Common myeloid progenitor, CD34-positive (primary cell): ENCODE results near the gene POU2F1.

ENCODE experiments used
- CTCF ChIA-PET: fragments of 350-600 bp; sonication (Branson Sonifier 250); formaldehyde crosslinking; loops from one replicate; lab custom pipeline; 2021; ENCODE audit warnings: antibody characterized with exemption; lab: Charles Lee
- POLR2A ChIA-PET: fragments of 350-600 bp; sonication (Branson Sonifier 250); formaldehyde crosslinking; loops from one replicate; lab custom pipeline; 2021; ENCODE audit warnings: antibody characterized with exemption; lab: Charles Lee
- DNase-seq, 3 donors: peaks; one replicate each; pipeline versions ENCODE4 v3.0.0 to v3.0.0-alpha.2; 2013
- H3K27ac ChIP-seq, 2 experiments: 1 replicate in 1 of 2; 2 replicates in 1 of 2; pipeline ENCODE4 v1.7.0; 2013; ENCODE audit warnings: inconsistent platforms in 2 of 2, low read length in 2 of 2, mild to moderate bottlenecking in 2 of 2, low read depth in 1 of 2, moderate library complexity in 1 of 2; ENCODE audit not compliant: severe bottlenecking in 2 of 2, insufficient read depth in 1 of 2, poor library complexity in 1 of 2
- H3K27me3 ChIP-seq, 5 experiments: replicated peaks in 2 of 5; 1 replicate in 3 of 5; 2 replicates in 2 of 5; pipeline versions ENCODE4 v1.6.1 to v1.7.0; 2013; ENCODE audit warnings: low read length in 4 of 5, mild to moderate bottlenecking in 2 of 5, moderate library complexity in 2 of 5, inconsistent platforms in 1 of 5; ENCODE audit not compliant: insufficient read depth in 5 of 5, control insufficient read depth in 4 of 5
- H3K36me3 ChIP-seq, 4 experiments: 1 replicate in 2 of 4; 2 replicates in 2 of 4; pipeline versions ENCODE4 v1.6.1 to v1.7.0; 2013; ENCODE audit warnings: low read length in 3 of 4, control low read depth in 1 of 4, mild to moderate bottlenecking in 1 of 4; ENCODE audit not compliant: control insufficient read depth in 4 of 4, insufficient read depth in 4 of 4
- H3K4me1 ChIP-seq, 4 experiments: 1 replicate in 3 of 4; 2 replicates in 1 of 4; pipeline versions ENCODE4 v1.6.1 to v1.7.1; 2013; ENCODE audit warnings: low read length in 3 of 4, mild to moderate bottlenecking in 3 of 4, control low read depth in 1 of 4, inconsistent platforms in 1 of 4, moderate library complexity in 1 of 4; ENCODE audit not compliant: control insufficient read depth in 4 of 4, insufficient read depth in 4 of 4; ENCODE audit errors: control extremely low read depth in 1 of 4
- H3K4me3 ChIP-seq, 7 experiments: 1 replicate in 4 of 7; 2 replicates in 3 of 7; pipeline versions ENCODE4 v1.5.1 to v1.7.0; 2013; ENCODE audit warnings: mild to moderate bottlenecking in 7 of 7, low read length in 6 of 7, moderate library complexity in 6 of 7, inconsistent platforms in 2 of 7, low read depth in 2 of 7, control low read depth in 1 of 7; ENCODE audit not compliant: insufficient read depth in 4 of 7, control insufficient read depth in 1 of 7; ENCODE audit errors: extremely low read depth in 1 of 7
- H3K9me3 ChIP-seq, 5 experiments: 1 replicate in 4 of 5; 2 replicates in 1 of 5; pipeline versions ENCODE4 v1.6.1 to v1.7.1; 2013; ENCODE audit warnings: low read length in 4 of 5, mild to moderate bottlenecking in 2 of 5, inconsistent platforms in 1 of 5, low read depth in 1 of 5, moderate library complexity in 1 of 5; ENCODE audit not compliant: control insufficient read depth in 4 of 5, insufficient read depth in 2 of 5; ENCODE audit errors: control extremely low read depth in 1 of 5
- WGBS: methylation state at CpG from one replicate; pipeline ENCODE4 v1.1.5; 2013; ENCODE audit not compliant: insufficient coverage; 5-methylcytosine and 5-hydroxymethylcytosine counted together

The POU2F1 gene

GRCh38 chr1:167342846-167343245, 122.2 kb downstream of the POU2F1 start:
- Histone ChIP-seq H3K4me3 (peak overlapping the region in 1 of 7 experiments; percentile 28), H3K4me1 (peaks cover 0 to 13% (median 4%) of the 10 kb centered on the region in 4 experiments), H3K27ac (no peak overlapping the region), H3K9me3 (peaks cover 0 to 9% (median 2%) of the 10 kb centered on the region in 5 experiments), H3K36me3 (peaks cover under 1 to 14% (median 4%) of the 10 kb centered on the region in 4 experiments), H3K27me3 (no peaks in the 10 kb centered on the region)
- POLR2A ChIA-PET, result interaction anchor here (0.5 kb wide), 1 partner anchor 492 kb away, joined by 3 read pairs; no protein-coding TSS in a partner anchor
- CTCF ChIA-PET, result interaction anchor here (0.7 to 2.8 kb wide), 6 partner anchors 33 to 372 kb away, joined by 3 to 35 read pairs (median 4); no protein-coding TSS in a partner anchor
- DNase-seq, result peak; percentile 44 to 58 (median 49)
- WGBS, result 0% methylated on average over 1 of the region's 3 CpGs

DNA sequence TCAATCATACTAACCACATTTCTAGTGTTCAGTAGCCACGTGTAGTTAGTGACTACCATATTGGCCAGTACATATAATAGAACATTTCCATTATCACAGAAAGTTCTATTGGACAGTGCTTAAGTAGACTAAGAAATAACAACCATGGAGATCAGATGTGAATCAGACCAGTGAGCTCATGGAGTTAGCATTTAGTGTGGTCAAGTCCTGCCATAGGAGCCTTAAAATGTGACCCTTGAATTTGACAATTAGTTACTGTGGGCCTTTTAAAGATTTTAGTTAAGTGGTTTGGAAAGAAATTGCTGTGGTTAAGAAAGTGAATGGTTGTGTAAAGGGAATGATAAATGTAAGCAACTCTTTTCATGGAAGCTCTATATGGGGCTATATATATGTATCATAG, 123.4 kb downstream of the POU2F1 start:
- H3K27ac ChIP-seq, result no peak overlapping the region
- peaks cover 0 to 13% (median 4%) of the 10 kb centered on the region in 4 experiments for H3K4me1 ChIP-seq
- WGBS, result no CpG with 5 or more reads among the region's 1 CpG
- H3K4me3 ChIP-seq, result no peak overlapping the region
- peaks cover 0 to 1% (median 0%) of the 10 kb centered on the region in 5 experiments for H3K9me3 ChIP-seq
- POLR2A ChIA-PET, result no interaction called here
- peaks cover 0 to 3% (median 1%) of the 10 kb centered on the region in 4 experiments for H3K36me3 ChIP-seq
- no peak for DNase-seq
- H3K27me3 ChIP-seq, result no peaks in the 10 kb centered on the region
- CTCF ChIA-PET, result interaction anchor here (0.8 to 2.8 kb wide), 4 partner anchors 9 to 277 kb away, joined by 3 to 35 read pairs (median 5); no protein-coding TSS in a partner anchor

GRCh38 chr1:167344615-167345385, 124.1 kb downstream of the POU2F1 start:
- WGBS, result 97% methylated on average over 3 of the region's 10 CpGs
- POLR2A ChIA-PET, result no interaction called here
- no peak overlapping the region for H3K27ac ChIP-seq
- H3K27me3 ChIP-seq, result no peaks in the 10 kb centered on the region
- CTCF ChIA-PET, result interaction anchor here (1.1 to 2.8 kb wide), 2 partner anchors 8 to 78 kb away, joined by 5 to 35 read pairs; no protein-coding TSS in a partner anchor
- H3K4me3 ChIP-seq, result no peak overlapping the region
- DNase-seq, result no peak
- H3K36me3 ChIP-seq, result peaks cover 0 to 3% (median under 1%) of the 10 kb centered on the region in 4 experiments
- no peaks in the 10 kb centered on the region for H3K9me3 ChIP-seq
- H3K4me1 ChIP-seq, result peaks cover 0 to 13% (median 4%) of the 10 kb centered on the region in 4 experiments

DNA sequence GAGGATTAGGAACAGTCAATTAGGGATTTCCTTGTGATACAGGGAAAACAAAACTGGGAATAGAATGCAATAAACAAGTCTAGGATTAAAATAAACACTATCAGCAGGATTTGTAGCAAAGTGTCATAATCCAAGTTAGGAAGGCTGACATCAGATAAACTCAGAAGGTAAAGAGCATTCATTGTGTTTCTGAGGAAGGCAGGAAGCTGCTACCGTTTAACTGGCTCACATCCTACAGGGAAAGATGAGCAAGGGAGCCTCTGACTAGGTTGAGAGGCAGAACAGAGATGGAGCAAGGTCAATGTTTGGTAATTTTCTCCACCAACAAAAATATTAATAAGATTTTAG, 124.7 kb downstream of the POU2F1 start:
- DNase-seq, result no peak
- ChIA-PET POLR2A (no interaction called here), CTCF (no interaction called here)
- Histone ChIP-seq H3K36me3 (peaks cover 0 to 3% (median under 1%) of the 10 kb centered on the region in 4 experiments), H3K4me3 (no peak overlapping the region), H3K27ac (no peak overlapping the region), H3K27me3 (no peaks in the 10 kb centered on the region), H3K9me3 (no peaks in the 10 kb centered on the region), H3K4me1 (peaks cover 0 to 13% (median 4%) of the 10 kb centered on the region in 4 experiments)
- WGBS, result 33% methylated on average over 1 of the region's 1 CpG

DNA sequence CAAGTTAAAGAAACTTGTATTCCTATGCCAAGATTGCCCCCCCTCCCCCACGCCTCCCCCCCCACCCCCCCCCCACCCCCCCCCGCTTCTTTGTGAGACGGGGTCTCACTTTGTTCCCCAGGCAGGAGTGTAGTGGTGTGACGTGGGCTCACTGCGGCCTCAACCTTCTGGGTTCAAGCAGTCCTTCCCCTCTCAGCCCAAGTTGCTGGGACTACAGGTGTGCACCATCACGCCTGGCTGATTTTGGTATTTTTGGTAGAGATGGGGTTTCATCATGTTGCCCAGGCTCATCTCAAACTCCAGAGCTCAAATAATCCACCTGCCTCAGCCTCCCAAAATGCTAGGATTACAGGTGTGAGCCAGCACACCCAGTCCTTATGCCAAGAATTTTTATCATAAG, 136.6 kb downstream of the POU2F1 start:
- Histone ChIP-seq H3K4me1 (no peaks in the 10 kb centered on the region), H3K4me3 (no peak overlapping the region), H3K27ac (no peak overlapping the region), H3K27me3 (no peaks in the 10 kb centered on the region), H3K36me3 (peaks cover 0 to 4% (median 0%) of the 10 kb centered on the region in 4 experiments), H3K9me3 (peaks cover 0 to 5% (median 0%) of the 10 kb centered on the region in 5 experiments)
- no CpG with 5 or more reads among the region's 6 CpGs for WGBS
- CTCF ChIA-PET, result no interaction called here
- no peak for DNase-seq
- POLR2A ChIA-PET, result no interaction called here

GRCh38 chr1:167359295-167359694, 138.6 kb downstream of the POU2F1 start:
- POLR2A ChIA-PET, result no interaction called here
- Histone ChIP-seq H3K27me3 (no peaks in the 10 kb centered on the region), H3K27ac (no peak overlapping the region), H3K4me3 (no peak overlapping the region), H3K9me3 (peaks cover 0 to 5% (median 0%) of the 10 kb centered on the region in 5 experiments), H3K36me3 (peaks cover 0 to 4% (median 0%) of the 10 kb centered on the region in 4 experiments), H3K4me1 (no peaks in the 10 kb centered on the region)
- CTCF ChIA-PET, result no interaction called here
- 100% methylated on average over 1 of the region's 4 CpGs for WGBS
- DNase-seq, result no peak

DNA sequence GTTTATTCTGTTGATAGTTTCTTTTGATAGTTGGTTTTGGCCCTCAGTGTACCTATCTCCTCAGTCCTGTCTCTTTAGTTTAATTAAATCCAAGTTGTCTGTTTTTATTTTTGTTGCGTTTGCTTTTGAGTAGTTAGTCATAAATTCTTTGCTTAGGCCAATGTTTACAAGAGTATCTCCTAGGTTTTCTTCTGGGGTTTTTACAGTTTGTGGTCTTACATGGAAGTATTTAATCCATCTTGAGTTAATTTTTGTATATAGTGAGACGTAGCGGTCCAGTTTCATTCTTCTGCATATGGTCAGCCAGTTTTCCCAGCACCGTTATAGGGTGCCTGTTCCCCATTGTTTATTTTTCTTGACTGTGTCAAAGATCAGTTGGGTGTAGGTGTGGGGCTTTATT, 139.4 kb downstream of the POU2F1 start:
- ChIA-PET CTCF (no interaction called here), POLR2A (no interaction called here)
- no peak for DNase-seq
- Histone ChIP-seq H3K9me3 (peaks cover 0 to 2% (median 0%) of the 10 kb centered on the region in 5 experiments), H3K27me3 (no peaks in the 10 kb centered on the region), H3K27ac (no peak overlapping the region), H3K4me1 (no peaks in the 10 kb centered on the region), H3K4me3 (no peak overlapping the region), H3K36me3 (no peaks in the 10 kb centered on the region)
- 100% methylated on average over 3 of the region's 4 CpGs for WGBS
